H1 (cell line): ENCODE measurements around the gene SWT1. TPM values are rescaled to one million over a fixed set of nuclear protein-coding genes. Genes with fewer than 3 reads are reported as not detected.

ENCODE experiments used
- CTCF ChIA-PET: fragments of 300-600 bp; sonication (Branson Sonifier 250); formaldehyde crosslinking; loops from one replicate; lab custom pipeline; 2021; ENCODE audit not compliant: partially characterized antibody; lab: Charles Lee
- POLR2A ChIA-PET: fragments of 300-600 bp; sonication (Branson Sonifier 250); formaldehyde crosslinking; loops from one replicate; lab custom pipeline; 2021; ENCODE audit warnings: inconsistent platforms; ENCODE audit not compliant: partially characterized antibody; lab: Charles Lee
- DNase-seq, 2 experiments: peaks; one replicate each; pipeline versions ENCODE4 v3.0.0 to v3.0.0-alpha.2; 2010 to 2022; ENCODE audit warnings: low spot score in 2 of 2, low read depth in 1 of 2, mixed read lengths in 1 of 2
- FAIRE-seq: peaks from 2 replicates; lab custom pipeline; 2011; peaks lifted over from hg19 to GRCh38; lab: Jason Lieb, UNC
- H2AFZ ChIP-seq: 2 replicates; pipeline ENCODE4 v1.8.1; 2012; ENCODE audit warnings: low read length, inconsistent platforms
- H2AK5ac ChIP-seq: 2 replicates; pipeline ENCODE4 v1.6.1; 2013; ENCODE audit warnings: low read depth, low read length
- H2BK120ac ChIP-seq: replicated peaks from 2 replicates; pipeline ENCODE3; 2013; ENCODE audit warnings: low read depth, low read length, inconsistent platforms
- H2BK12ac ChIP-seq: 2 replicates; pipeline ENCODE4 v1.6.1; 2013; ENCODE audit warnings: low read depth, low read length
- H2BK15ac ChIP-seq: 2 replicates; pipeline ENCODE4 v1.6.1; 2013; ENCODE audit warnings: low read length
- H2BK20ac ChIP-seq: 2 replicates; pipeline ENCODE4 v1.6.1; 2013; ENCODE audit warnings: low read length
- H2BK5ac ChIP-seq: 2 replicates; pipeline ENCODE4 v1.6.1; 2013; ENCODE audit warnings: low read depth, low read length
- H3K14ac ChIP-seq: 2 replicates; pipeline ENCODE4 v1.6.1; 2013; ENCODE audit warnings: inconsistent platforms; ENCODE audit not compliant: insufficient read length
- H3K18ac ChIP-seq: 2 replicates; pipeline ENCODE4 v1.6.1; 2013; ENCODE audit warnings: low read length; ENCODE audit errors: extremely low read depth
- H3K23ac ChIP-seq: 2 replicates; pipeline ENCODE4 v1.6.1; 2013; ENCODE audit warnings: inconsistent platforms; ENCODE audit not compliant: insufficient read length
- H3K23me2 ChIP-seq: 2 replicates; pipeline ENCODE4 v1.6.1; 2013; ENCODE audit warnings: low read depth, low read length
- H3K27ac ChIP-seq: 2 replicates; pipeline ENCODE4 v1.6.1; 2011; ENCODE audit warnings: low read depth, low read length, inconsistent platforms
- H3K27me3 ChIP-seq, 4 experiments: replicated peaks in 1 of 4; 1 replicate in 1 of 4; 2 replicates in 3 of 4; pipeline versions ENCODE4 v1.6.1 to v1.8.1; 2011 to 2013; ENCODE audit warnings: low read length in 3 of 4, mild to moderate bottlenecking in 3 of 4, inconsistent platforms in 2 of 4, mixed read lengths in 2 of 4, moderate library complexity in 1 of 4; ENCODE audit not compliant: control insufficient read depth in 3 of 4, insufficient read depth in 3 of 4; ENCODE audit errors: extremely low read depth in 1 of 4
- H3K36me3 ChIP-seq, 4 experiments: 2 replicates each; pipeline versions ENCODE4 v1.6.1 to v1.8.1; 2011 to 2013; ENCODE audit warnings: mild to moderate bottlenecking in 4 of 4, low read length in 3 of 4, moderate library complexity in 2 of 4, control low read depth in 1 of 4, inconsistent platforms in 1 of 4; ENCODE audit not compliant: insufficient read depth in 4 of 4, control insufficient read depth in 2 of 4
- H3K4ac ChIP-seq: replicated peaks from 2 replicates; pipeline ENCODE3; 2013; ENCODE audit warnings: low read length, low read depth, mixed read lengths, inconsistent platforms; ENCODE audit not compliant: insufficient read length
- H3K4me1 ChIP-seq, 4 experiments: replicated peaks in 1 of 4; 1 replicate in 1 of 4; 2 replicates in 3 of 4; pipeline versions ENCODE4 v1.6.1 to v1.8.1; 2011 to 2013; ENCODE audit warnings: low read length in 3 of 4, inconsistent platforms in 2 of 4, mixed read lengths in 1 of 4; ENCODE audit not compliant: insufficient read depth in 4 of 4, control insufficient read depth in 3 of 4
- H3K4me2 ChIP-seq, 2 experiments: 2 replicates each; pipeline versions ENCODE4 v1.6.1 to v1.8.1; 2011 to 2013; ENCODE audit warnings: low read depth in 2 of 2, low read length in 2 of 2, control low read depth in 1 of 2, inconsistent platforms in 1 of 2, mild to moderate bottlenecking in 1 of 2; ENCODE audit not compliant: insufficient read depth in 1 of 2
- H3K4me3 ChIP-seq, 4 experiments: fragments of 200-600, 300-600 bp in 1 of 4; sonication (generic), shearing (Covaris generic), sonication (Bioruptor Twin) in 1 of 4; 2 replicates each; pipeline versions ENCODE4 v1.5.1 to v1.8.1; 2011 to 2016; ENCODE audit warnings: low read length in 4 of 4, low read depth in 3 of 4, control low read depth in 2 of 4, inconsistent platforms in 2 of 4, mild to moderate bottlenecking in 2 of 4, mixed read lengths in 1 of 4, moderate library complexity in 1 of 4; ENCODE audit not compliant: insufficient read depth in 2 of 4; ENCODE audit errors: extremely low read depth in 1 of 4
- H3K56ac ChIP-seq: replicated peaks from 2 replicates; pipeline ENCODE3; 2013; ENCODE audit warnings: low read depth, mild to moderate bottlenecking, mixed read lengths, low read length, inconsistent platforms; ENCODE audit not compliant: insufficient read length
- H3K79me1 ChIP-seq: 2 replicates; pipeline ENCODE4 v1.6.1; 2013; ENCODE audit warnings: low read depth, low read length, control low read depth
- H3K79me2 ChIP-seq, 2 experiments: 2 replicates each; pipeline versions ENCODE4 v1.6.1 to v1.8.1; 2012 to 2013; ENCODE audit warnings: low read length in 2 of 2, mild to moderate bottlenecking in 2 of 2, inconsistent platforms in 1 of 2; ENCODE audit not compliant: insufficient read depth in 2 of 2, control insufficient read depth in 1 of 2
- H3K9ac ChIP-seq, 4 experiments: replicated peaks in 1 of 4; 1 replicate in 1 of 4; 2 replicates in 3 of 4; pipeline versions ENCODE4 v1.6.1 to v1.8.1; 2011 to 2013; ENCODE audit warnings: low read depth in 3 of 4, low read length in 3 of 4, control low read depth in 2 of 4, mild to moderate bottlenecking in 2 of 4, moderate library complexity in 2 of 4, inconsistent platforms in 1 of 4; ENCODE audit errors: extremely low read depth in 1 of 4
- H3K9me3 ChIP-seq, 2 experiments: 2 replicates each; pipeline versions ENCODE4 v1.6.1 to v1.8.1; 2012 to 2013; ENCODE audit warnings: mild to moderate bottlenecking in 2 of 2, moderate library complexity in 2 of 2, control low read depth in 1 of 2, inconsistent platforms in 1 of 2, low read depth in 1 of 2, low read length in 1 of 2, mixed read lengths in 1 of 2; ENCODE audit not compliant: insufficient read depth in 2 of 2
- H4K20me1 ChIP-seq, 2 experiments: replicated peaks in 1 of 2; 2 replicates each; pipeline versions ENCODE3 to v1.8.1; 2011 to 2013; ENCODE audit warnings: inconsistent platforms in 2 of 2, low read length in 2 of 2, mild to moderate bottlenecking in 1 of 2; ENCODE audit not compliant: insufficient read depth in 2 of 2, control insufficient read depth in 1 of 2
- H4K5ac ChIP-seq: 2 replicates; pipeline ENCODE4 v1.6.1; 2013; ENCODE audit warnings: low read length, low read depth, mixed read lengths, inconsistent platforms; ENCODE audit not compliant: insufficient read length
- H4K8ac ChIP-seq: 2 replicates; pipeline ENCODE4 v1.8.0; 2013; ENCODE audit warnings: mild to moderate bottlenecking, moderate library complexity, low read length, inconsistent platforms; ENCODE audit not compliant: insufficient read depth; ENCODE audit errors: extremely low read depth
- H4K91ac ChIP-seq: replicated peaks from 2 replicates; pipeline ENCODE3; 2013; ENCODE audit warnings: low read length, mixed read lengths, inconsistent platforms; ENCODE audit not compliant: insufficient read length
- CBX5 ChIP-seq: fragments of 300-800, 300-1000 bp; sonication (generic); IDR thresholded peaks from 2 replicates; pipeline ENCODE4 v1.7.1; 2016; ENCODE audit warnings: antibody characterized with exemption, low read length, low read depth
- CBX8 ChIP-seq: fragments of 300-800, 300-1000 bp; sonication (generic); IDR thresholded peaks from 2 replicates; pipeline ENCODE4 v1.7.1; 2016; ENCODE audit warnings: low read depth, low read length, borderline replicate concordance
- EGR1 ChIP-seq: IDR thresholded peaks from 2 replicates; pipeline ENCODE4 v1.6.1; 2011; ENCODE audit warnings: low read depth, low read length, borderline replicate concordance
- MAFK ChIP-seq: IDR thresholded peaks from 2 replicates; pipeline ENCODE4 v1.6.1; 2012; ENCODE audit warnings: low read depth, mild to moderate bottlenecking, improper control_type of control experiment, low read length
- POLR2AphosphoS5 ChIP-seq: IDR thresholded peaks from 2 replicates; pipeline ENCODE4 v1.6.1; 2011; ENCODE audit warnings: low read depth, low read length
- ZNF274 ChIP-seq: IDR thresholded peaks from 2 replicates; pipeline ENCODE4 v1.7.0; 2012; ENCODE audit warnings: low read length, borderline replicate concordance; ENCODE audit errors: extremely low read depth
- WGBS, 2 experiments: shearing (Covaris generic) in 1 of 2; methylation state at CpG; one replicate each; pipeline versions ENCODE4 v1.1.6 to v1.1.7; 2013 to 2015; ENCODE audit warnings: low lambda C conversion rate in 2 of 2, mixed read lengths in 2 of 2, inconsistent platforms in 1 of 2, low coverage in 1 of 2, missing lambda C conversion rate in 1 of 2; ENCODE audit not compliant: insufficient replicate concordance in 2 of 2, insufficient coverage in 1 of 2, insufficient read length in 1 of 2; ENCODE audit errors: extremely low coverage in 1 of 2, missing lambda C conversion rate in 1 of 2; 5-methylcytosine and 5-hydroxymethylcytosine counted together
- polyA plus RNA-seq, 7 experiments: library from polyadenylated mRNA; depleted of rRNA in 3 of 7; stranded (reverse) in 5 of 7; unstranded in 2 of 7; fragments of >200 nt in 5 of 7; fragments of 200-250 nt in 2 of 7; gene quantifications; 1 replicate in 5 of 7; 2 replicates in 1 of 7; 4 replicates in 1 of 7; pipeline versions ENCODE4 v1.2.1 to v1.2.3, GENCODE V29; 2011 to 2013; ENCODE audit warnings: missing spikeins in 2 of 7, mixed read lengths in 2 of 7
- total RNA-seq: library from RNA; stranded (reverse); fragmentation: NEBNext Ultra II Directional; extraction: Animal tissue kit (Norgen Biotek cat#: 25700); gene quantifications from 2 replicates; pipeline ENCODE4 v1.2.1, GENCODE V29; 2021

The SWT1 gene
- total and polyA plus RNA-seq, 2 of the 8 experiments (the other 6 are each of a cell fraction or from before 2014, with no cell fraction given) = 1.4 to 6.2 TPM

DNA sequence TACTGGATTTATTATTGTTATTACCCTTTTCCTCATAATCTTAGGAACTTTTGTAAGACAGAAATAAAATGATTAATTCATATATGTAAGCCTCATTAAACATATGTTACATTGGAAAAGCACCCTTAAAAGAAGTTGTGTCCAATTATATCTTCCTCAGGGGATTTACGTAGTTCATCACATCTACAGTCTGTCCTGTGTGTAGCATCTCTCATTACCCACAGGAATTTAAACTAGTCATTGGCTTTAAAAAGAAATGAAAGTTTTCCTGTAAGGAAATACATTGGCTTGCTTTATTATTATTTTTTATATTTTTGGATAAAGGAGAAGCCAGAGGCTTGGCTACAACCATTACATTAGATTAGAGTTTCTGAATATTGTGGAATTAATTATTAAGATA lies 56.1 kb downstream of the SWT1 start:
- H2AK5ac ChIP-seq = no peak overlapping the region
- no peak overlapping the region for H3K4ac ChIP-seq
- H2BK12ac ChIP-seq = no peak overlapping the region
- H4K8ac ChIP-seq = no peak overlapping the region
- H3K4me3 ChIP-seq = no peak overlapping the region
- H2BK120ac ChIP-seq = no peak overlapping the region
- FAIRE-seq (no peak), DNase-seq (no peak)
- no peak overlapping the region for H3K9ac ChIP-seq
- no peaks in the 10 kb centered on the region for H3K27me3 ChIP-seq
- H3K23ac ChIP-seq = no peak overlapping the region
- no peak overlapping the region for H3K56ac ChIP-seq
- H2AFZ ChIP-seq = no peak overlapping the region
- no peaks in the 10 kb centered on the region for H3K4me1 ChIP-seq
- H2BK20ac ChIP-seq = no peak overlapping the region
- H4K5ac ChIP-seq = no peak overlapping the region
- no peak overlapping the region for H3K4me2 ChIP-seq
- H3K14ac ChIP-seq = no peak overlapping the region
- POLR2A ChIA-PET = no interaction called here
- no peak for TF ChIP-seq ZNF274
- no peak for TF ChIP-seq EGR1
- TF ChIP-seq CBX5 = no peak
- TF ChIP-seq POLR2AphosphoS5 = no peak
- no peak for TF ChIP-seq CBX8
- no peak for TF ChIP-seq MAFK
- no peak overlapping the region for H3K18ac ChIP-seq
- no peaks in the 10 kb centered on the region for H4K20me1 ChIP-seq
- H3K27ac ChIP-seq = no peak overlapping the region
- H3K9me3 ChIP-seq = no peaks in the 10 kb centered on the region
- CTCF ChIA-PET = interaction anchor here (0.7 to 0.9 kb wide), 2 partner anchors 43 to 246 kb away, joined by 3 to 7 read pairs; no protein-coding TSS in a partner anchor
- no peaks in the 10 kb centered on the region for H3K79me1 ChIP-seq
- no peaks in the 10 kb centered on the region for H3K79me2 ChIP-seq
- WGBS, 2 experiments = 93% methylated on average over 1 of the region's 1 CpG; no CpG with 5 or more reads in 1 of the 2 experiments
- H2BK15ac ChIP-seq = no peak overlapping the region
- no peak overlapping the region for H4K91ac ChIP-seq
- H2BK5ac ChIP-seq = no peak overlapping the region
- no peaks in the 10 kb centered on the region for H3K23me2 ChIP-seq
- H3K36me3 ChIP-seq = no peaks in the 10 kb centered on the region
